GM18519 (cell line): ENCODE measurements around the gene NXF2B.
"Not testable (repeated sequence)": the region's sequence is repeated elsewhere in the genome, so short reads cannot be mapped to it uniquely, and the experiment has no call there.

Source experiments
- ATAC-seq: cut with Tn5 transposase; IDR thresholded peaks from one replicate; pipeline ENCODE4 v1.9.1; 2021; ENCODE audit warnings: mild to moderate bottlenecking, moderate library complexity; ENCODE audit not compliant: unreplicated experiment, low FRiP score

NXF2B gene

GRCh38 chrX:102439908-102440307 is at the start of gene NXF2B:
NXF2B (minus strand) TSS chrX:102440008; CDS start chrX:102380036, 59,972 bp downstream.
- ATAC-seq, result not testable (repeated sequence)

GRCh38 chrX:102478765-102479164 is 39.0 kb upstream of the NXF2B start:
- ATAC-seq, result not testable (repeated sequence)

- ATAC-seq, result not testable (repeated sequence)
Measured at GRCh38 chrX:102471762-102472220, 32.0 kb upstream of the NXF2B start, which contains the start of gene TCP11X2. TCP11X2 (minus strand) TSS chrX:102471812.

- ATAC-seq, result not testable (repeated sequence)
Measured at GRCh38 chrX:102470215-102470614, 30.4 kb upstream of the NXF2B start.

DNA sequence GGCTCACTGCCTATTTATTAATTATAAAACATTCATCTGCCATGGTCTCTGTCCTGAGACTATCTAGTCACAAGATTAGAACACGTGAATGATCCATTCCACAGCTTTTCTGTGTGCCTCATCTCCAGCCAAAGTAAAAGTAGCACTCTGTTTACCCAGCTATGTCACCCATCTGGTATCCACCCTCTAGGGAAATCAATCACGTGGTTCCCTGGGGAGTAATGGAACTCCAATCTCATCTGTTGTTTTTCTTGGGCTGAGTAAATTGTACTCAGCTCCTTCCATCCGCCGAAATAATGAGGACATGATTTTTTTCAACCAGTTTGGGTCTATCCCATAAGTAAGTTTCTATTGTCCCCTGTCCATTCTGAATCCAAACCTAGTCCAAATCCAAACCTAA is 18.8 kb upstream of the NXF2B start:
- ATAC-seq, result not testable (repeated sequence)

DNA sequence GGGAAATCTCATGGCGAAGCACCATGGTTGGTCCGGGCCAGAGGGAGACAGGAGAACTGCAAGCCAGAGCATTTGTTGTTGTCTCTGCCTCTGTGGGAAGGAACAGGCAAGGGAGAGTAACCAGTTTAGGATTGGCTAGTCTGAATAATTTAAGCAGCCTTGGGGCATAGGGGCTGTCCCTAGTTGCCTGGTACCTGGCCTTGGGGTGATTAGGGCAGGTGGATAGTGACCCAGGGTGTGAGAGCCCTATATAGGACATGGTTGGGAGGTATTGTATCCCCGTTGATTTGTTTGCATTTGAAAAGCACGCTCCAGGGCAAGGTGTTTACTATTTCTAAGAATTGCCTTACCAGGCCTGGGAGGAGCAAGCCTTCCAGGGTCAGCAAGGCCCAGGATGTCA is 25.3 kb downstream of the NXF2B start:
- not testable (repeated sequence) for ATAC-seq

DNA sequence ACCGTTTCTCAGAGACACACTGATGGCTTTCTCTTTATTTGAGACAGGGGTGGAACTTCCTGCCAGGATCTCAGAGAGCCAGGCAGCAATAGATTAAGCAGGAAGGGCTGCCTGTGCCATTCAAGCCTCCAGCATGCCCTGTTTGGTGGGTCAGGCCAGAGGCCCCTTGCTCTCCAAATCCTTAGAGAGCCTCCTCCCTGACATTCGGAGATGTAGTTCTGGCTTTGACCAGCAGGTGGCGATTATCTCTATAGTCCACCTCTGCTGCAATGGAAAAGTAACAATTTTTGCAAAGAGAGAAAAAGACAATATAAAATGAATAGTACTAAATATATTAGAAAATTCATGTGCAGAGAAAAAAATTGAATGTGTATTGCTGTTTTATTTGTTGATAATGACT is 93.9 kb downstream of the NXF2B start:
- ATAC-seq, result no peak

GRCh38 chrX:102341867-102342266 is 97.9 kb downstream of the NXF2B start:
- no peak for ATAC-seq

DNA sequence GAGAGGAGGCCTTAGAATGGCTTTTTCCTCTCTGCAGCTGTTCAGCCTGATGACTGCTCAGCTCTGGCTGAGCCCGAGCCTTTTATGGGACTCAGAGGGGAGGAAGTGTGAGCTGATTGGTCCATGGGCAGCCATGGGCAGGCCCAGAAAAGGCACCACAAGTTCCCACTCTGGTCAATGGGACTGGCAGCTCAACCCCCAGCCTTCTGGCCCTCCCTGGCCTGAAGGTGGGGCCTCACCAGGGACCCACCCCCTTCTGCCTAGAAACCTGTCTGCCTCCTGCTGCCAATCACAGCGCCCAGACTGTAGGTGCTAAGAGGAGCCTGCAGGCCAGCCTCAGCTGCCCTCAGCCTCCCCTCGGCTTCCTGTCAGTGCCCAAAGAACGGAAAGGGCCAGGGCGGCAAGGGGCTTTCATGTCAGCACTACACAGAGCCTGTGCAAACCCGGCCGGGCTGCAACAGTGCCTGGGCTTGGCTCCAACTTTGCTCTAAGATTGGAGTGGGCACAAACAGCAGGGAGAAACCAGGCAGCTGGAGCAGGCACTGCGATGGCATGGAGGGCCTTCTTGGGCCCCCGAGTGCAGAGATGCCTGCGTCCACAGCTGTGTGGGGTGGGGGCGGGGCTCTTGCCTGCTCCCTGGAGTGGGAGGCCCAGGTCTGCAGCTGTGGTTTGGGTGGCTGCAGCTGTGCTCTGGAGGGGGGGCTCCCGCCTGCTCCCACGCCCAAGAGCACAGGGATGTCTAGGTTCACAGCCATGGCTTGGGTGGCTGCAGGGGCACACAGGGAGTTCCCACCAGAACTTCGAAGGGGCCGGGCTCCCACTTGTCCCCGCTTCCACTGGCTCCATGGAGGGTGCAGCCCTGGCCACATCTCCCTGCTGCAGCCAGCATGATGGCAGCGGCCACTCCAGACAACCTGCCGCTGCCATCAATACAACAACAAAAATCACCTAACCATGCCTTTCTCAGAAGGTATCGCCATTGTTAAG is 100.2 kb downstream of the NXF2B start:
- ATAC-seq, result no peak

DNA sequence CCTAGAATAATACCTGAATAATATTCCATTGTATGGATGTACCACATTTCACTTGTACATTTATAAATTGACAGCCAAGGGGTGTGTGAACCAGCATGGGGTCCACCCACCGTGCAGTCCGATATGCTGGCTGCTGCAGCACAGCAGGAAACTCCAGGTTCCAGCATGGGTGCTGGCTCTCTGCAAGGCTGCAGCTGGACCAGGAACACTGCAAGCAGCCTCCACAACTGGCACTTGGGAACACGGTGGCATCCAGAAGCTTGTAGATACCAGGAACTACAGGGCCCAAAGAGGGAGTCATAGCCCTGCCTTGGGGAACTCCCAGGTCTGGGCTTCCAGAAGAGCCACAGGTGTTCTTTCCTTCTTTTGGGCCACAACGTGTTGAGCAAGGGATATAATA is 101.6 kb downstream of the NXF2B start:
- ATAC-seq, result no peak
